ENCODE data around the gene PGBD4.
A peak's percentile ranks its signal among the peaks of the same experiment; 100 is the strongest.
"Not testable (repeated sequence)": the region's sequence is repeated elsewhere in the genome, so short reads cannot be mapped to it uniquely, and the experiment has no call there.

PGBD4 gene

GRCh38 chr15:34114739-34115138 lies 12.9 kb downstream of the PGBD4 start:
- DNase-seq: no peak

- DNase-seq: no peak
Observed at GRCh38 chr15:34116620-34117019, 14.7 kb downstream of the PGBD4 start.

DNA sequence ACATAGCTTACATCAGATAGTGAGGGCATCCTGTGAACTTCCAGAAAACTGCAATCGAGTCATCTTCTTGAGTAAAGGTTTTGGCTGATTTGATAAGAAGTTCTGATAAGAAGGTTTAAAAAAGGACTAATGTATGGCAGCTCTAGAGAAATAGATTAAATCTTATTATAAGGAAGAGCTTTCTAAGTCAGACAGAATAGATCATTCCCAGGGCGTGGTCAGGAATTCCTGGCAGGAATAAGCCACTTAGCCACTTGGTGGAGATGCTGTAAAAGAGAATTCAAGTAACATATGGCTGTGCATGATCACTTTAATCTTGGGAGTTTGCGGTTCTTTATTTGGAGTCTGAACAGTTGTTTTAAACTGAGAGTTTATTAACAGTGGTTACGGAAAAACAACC lies 17.4 kb downstream of the PGBD4 start:
- DNase-seq: no peak

DNA sequence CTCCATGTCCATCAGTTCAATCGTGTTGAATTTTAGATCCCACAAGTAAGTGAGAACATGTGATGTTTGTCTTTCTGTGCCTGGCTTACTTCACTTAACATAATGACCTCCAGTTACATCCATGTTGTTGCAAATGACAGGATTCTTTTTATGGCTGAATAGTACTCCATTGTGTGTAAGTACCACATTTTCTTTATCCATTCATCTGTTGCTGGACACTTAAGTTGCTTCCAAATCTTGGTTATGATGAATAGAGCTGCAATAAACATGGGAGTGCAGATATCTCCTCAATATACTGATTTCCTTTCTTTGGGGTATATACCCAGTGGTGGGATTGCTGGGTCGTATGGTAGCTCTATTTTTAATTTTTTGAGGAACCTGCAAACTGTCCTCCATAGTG lies 18.5 kb downstream of the PGBD4 start:
- not testable (repeated sequence) for DNase-seq

- not testable (repeated sequence) for DNase-seq
Observed at GRCh38 chr15:34121786-34122185, 19.9 kb downstream of the PGBD4 start.

DNA sequence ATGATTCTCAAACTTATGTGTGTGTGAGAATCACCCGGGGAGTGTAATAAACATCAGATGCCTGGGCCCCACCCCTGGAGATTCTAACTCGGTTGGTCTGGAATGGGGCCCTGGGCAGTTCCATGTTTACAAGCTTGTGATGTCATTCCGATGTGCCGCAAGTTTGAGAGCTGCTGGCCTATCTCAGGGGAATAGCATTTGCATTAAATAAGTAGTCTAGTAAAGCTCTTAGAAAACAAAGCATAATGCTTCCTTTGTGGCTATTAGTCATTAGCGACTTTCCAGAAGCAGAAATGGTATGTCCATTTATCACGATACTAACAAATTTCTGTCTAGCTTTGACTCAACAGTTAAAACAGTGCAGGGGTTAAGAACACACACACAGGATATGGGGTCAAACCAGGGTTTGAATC lies 20.9 kb downstream of the PGBD4 start:
- no peak for DNase-seq

- no peak for DNase-seq
Observed at GRCh38 chr15:34124651-34125050, 22.8 kb downstream of the PGBD4 start.

DNA sequence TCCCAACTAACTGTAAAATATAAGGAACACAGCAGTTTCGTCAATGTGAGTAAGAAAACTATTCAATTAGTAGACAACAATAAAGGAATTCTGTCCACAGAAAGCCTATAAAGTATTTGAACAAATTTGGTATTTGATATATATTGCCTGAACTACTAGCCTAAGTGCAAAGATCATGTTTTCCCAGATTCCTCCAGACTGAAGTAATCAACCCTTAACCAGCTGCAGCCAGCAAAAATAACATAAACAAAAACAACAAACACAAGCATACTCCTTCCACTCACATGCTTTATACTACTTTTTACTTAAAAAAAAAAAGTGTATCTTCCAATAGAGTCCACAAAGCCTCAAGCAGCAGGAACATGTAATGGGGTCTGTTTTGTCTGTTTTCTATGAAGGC lies 24.1 kb downstream of the PGBD4 start:
- DNase-seq: no peak

DNA sequence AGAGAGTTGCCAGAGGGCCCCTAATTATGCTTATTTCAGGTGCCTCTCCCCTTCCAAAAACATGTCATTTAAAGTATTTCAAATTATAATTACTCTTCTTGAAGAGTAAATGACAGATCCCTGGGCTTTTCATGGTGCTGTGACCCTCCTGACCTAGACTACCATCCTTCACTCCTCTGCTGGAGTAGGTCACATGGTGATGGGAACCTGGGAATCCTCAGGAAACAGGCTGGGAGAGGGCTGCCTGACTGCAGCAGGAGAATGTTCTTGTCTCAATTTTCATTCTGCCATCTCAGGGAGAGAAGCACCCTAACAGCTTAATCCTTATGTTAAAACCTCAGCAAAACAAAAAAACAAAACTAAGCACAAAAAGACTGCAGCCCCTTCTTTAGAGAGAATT lies 24.6 kb downstream of the PGBD4 start:
- DNase-seq: no peak

- DNase-seq: no peak
Observed at GRCh38 chr15:34128898-34129297, 27.0 kb downstream of the PGBD4 start.

- no peak for DNase-seq
Observed at GRCh38 chr15:34132881-34133280, 31.0 kb downstream of the PGBD4 start.

DNA sequence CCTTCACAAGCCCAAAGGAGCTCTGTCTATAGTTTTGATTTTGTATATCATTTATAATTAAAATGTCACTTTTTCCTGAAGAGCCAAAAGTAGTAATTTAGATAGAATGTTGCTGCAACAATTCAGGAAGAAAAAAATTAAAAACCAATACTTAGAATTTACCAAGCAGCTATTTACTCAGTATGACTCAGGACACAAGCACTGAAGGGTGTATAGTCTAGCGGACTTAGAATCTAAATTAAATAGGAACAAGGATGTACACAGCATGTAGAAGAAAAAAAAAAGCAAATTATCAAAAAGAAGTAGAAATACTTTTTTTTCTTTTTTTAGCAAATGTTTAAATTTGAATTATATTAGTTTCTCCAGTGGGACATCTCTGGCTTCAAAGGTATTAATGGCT lies 31.6 kb downstream of the PGBD4 start:
- no peak for DNase-seq

DNA sequence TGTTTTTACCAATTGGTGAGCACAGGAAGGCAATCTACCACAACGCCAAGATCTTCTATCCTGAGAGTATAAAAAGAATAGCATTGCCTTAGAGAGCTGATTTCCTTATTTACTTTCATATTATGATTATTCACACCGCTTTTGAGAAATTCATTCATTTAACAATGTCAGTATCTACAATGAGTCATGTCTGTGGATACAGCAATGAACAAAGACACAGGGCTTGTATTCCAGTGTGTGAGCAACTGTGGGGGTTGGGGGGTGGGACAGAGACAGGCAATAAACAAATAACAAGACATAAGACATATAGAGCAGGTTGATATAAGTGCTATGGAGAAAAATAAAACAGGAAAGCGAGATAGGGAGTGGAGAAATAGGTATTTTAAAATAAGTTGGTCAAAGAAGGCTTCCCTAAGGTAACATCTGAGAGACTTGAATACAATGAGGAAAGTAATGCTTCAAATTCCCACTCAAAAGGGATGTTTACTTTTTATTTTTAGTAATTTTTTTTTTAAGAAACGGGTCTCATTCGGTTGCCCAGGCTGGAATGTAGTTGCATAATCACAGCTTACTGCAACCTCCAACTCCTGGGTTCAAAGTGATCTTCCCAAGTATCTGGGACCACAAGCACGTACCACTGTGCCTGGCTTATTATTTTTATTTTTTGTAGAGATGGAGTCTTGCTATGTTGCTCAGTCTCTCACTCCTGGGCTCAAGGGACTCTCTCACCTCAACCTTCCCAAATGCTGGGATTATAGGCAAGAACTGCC lies 45.7 kb downstream of the PGBD4 start:
- no peak for DNase-seq

- DNase-seq: peak; percentile 29 to 35
Observed at GRCh38 chr15:34154725-34155204, 52.9 kb downstream of the PGBD4 start.

DNA sequence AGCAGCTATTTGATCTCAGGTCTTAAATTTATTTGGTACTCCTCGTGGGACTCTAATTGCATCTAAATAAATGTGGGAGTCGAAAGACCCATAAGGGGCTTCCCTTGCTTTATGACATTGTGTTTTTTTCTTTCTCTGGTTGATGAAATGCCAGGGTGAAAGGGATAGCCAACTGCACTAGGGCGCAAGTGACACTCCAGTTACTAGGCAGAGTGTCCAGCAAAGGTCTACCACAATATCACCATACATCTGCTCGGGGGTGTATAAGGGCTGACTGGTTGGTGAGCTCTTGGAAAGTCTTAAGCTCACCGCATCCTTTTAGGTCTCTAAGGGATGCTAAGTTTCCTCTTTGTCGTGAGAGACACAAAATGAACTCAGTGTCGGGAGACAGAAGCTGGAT lies 54.0 kb downstream of the PGBD4 start:
- DNase-seq: no peak
